ENCODE results near the gene CCNY. TPM values are rescaled to one million over a fixed set of nuclear protein-coding genes. Genes with fewer than 3 reads are reported as not detected.

Gene CCNY
- total RNA-seq, 4 donors from 2014 or later = 37.5 to 56.3 (median 43.9) TPM

GRCh38 chr10:35502692-35503091 lies 166.4 kb downstream of the CCNY start:
- no peak for DNase-seq
- WGBS, 2 donors = 86 to 94% methylated on average over 4 of the region's 4 CpGs
- no peak for TF ChIP-seq CTCF (IDR thresholded peaks at IDR 0.05)
- TF ChIP-seq POLR2A (IDR thresholded peaks at IDR 0.05) = no peak
- no peaks in the 10 kb centered on the region for H3K9me3 ChIP-seq
- no peaks in the 10 kb centered on the region for H3K36me3 ChIP-seq
- H3K4me1 ChIP-seq = peaks cover 0 to 3% of the 10 kb centered on the region in 2 donors
- H3K4me3 ChIP-seq (replicated peaks in 1 of 3) = no peak overlapping the region
- H3K27ac ChIP-seq = no peak overlapping the region
- intact Hi-C loops (cut with DNase I) = no loop called here
- H3K27me3 ChIP-seq = no peaks in the 10 kb centered on the region

GRCh38 chr10:35503578-35503977 lies 167.3 kb downstream of the CCNY start:
- 88 to 92% methylated on average over 5 of the region's 5 CpGs for WGBS, 2 donors
- TF ChIP-seq CTCF (IDR thresholded peaks at IDR 0.05) (no peak), POLR2A (IDR thresholded peaks at IDR 0.05) (no peak)
- intact Hi-C loops (cut with DNase I) = no loop called here

GRCh38 chr10:35504132-35504531 lies 167.8 kb downstream of the CCNY start:
- Histone ChIP-seq H3K4me3 (replicated peaks in 1 of 3) (no peak overlapping the region), H3K9me3 (no peaks in the 10 kb centered on the region), H3K27ac (no peak overlapping the region), H3K27me3 (no peaks in the 10 kb centered on the region), H3K4me1 (peaks cover 0 to 3% of the 10 kb centered on the region in 2 donors), H3K36me3 (no peaks in the 10 kb centered on the region)
- DNase-seq = no peak
- 94 to 97% methylated on average over 1 of the region's 1 CpG for WGBS, 2 donors
- intact Hi-C loops (cut with DNase I) = no loop called here
- no peak for TF ChIP-seq POLR2A (IDR thresholded peaks at IDR 0.05)
- TF ChIP-seq CTCF (IDR thresholded peaks at IDR 0.05) = no peak

More at GRCh38 chr10:35503578-35503977, 167.3 kb downstream of the CCNY start:
- DNase-seq = no peak
- Histone ChIP-seq H3K36me3 (no peaks in the 10 kb centered on the region), H3K4me3 (replicated peaks in 1 of 3) (no peak overlapping the region), H3K27me3 (no peaks in the 10 kb centered on the region), H3K27ac (no peak overlapping the region), H3K4me1 (peaks cover 0 to 3% of the 10 kb centered on the region in 2 donors), H3K9me3 (no peaks in the 10 kb centered on the region)

GRCh38 chr10:35505241-35505873 lies 169.0 kb downstream of the CCNY start:
- Histone ChIP-seq H3K27me3 (no peaks in the 10 kb centered on the region), H3K4me1 (peaks cover 0 to 3% of the 10 kb centered on the region in 2 donors), H3K27ac (no peak overlapping the region), H3K9me3 (no peaks in the 10 kb centered on the region), H3K4me3 (replicated peaks in 1 of 3) (no peak overlapping the region), H3K36me3 (no peaks in the 10 kb centered on the region)
- 94 to 97% methylated on average over 3 of the region's 3 CpGs for WGBS, 2 donors
- DNase-seq = no peak
- intact Hi-C loops (cut with DNase I) = no loop called here
- TF ChIP-seq POLR2A (IDR thresholded peaks at IDR 0.05) = no peak
- TF ChIP-seq CTCF (IDR thresholded peaks at IDR 0.05) = no peak

GRCh38 chr10:35506741-35507140 lies 170.4 kb downstream of the CCNY start:
- DNase-seq = peak; percentile 37 to 38
- Histone ChIP-seq H3K4me1 (peaks cover 0 to 3% of the 10 kb centered on the region in 2 donors), H3K27me3 (no peaks in the 10 kb centered on the region), H3K36me3 (no peaks in the 10 kb centered on the region), H3K4me3 (replicated peaks in 1 of 3) (no peak overlapping the region), H3K27ac (no peak overlapping the region), H3K9me3 (no peaks in the 10 kb centered on the region)
- no peak for TF ChIP-seq CTCF (IDR thresholded peaks at IDR 0.05)
- no peak for TF ChIP-seq POLR2A (IDR thresholded peaks at IDR 0.05)
- intact Hi-C loops (cut with DNase I) = no loop called here
